Mammary epithelial cell (primary cell): ENCODE measurements around the gene XPC.
A peak's percentile ranks its signal among the peaks of the same experiment; 100 is the strongest.

Source experiments
- EZH2 ChIP-seq: IDR thresholded peaks from 2 replicates; pipeline ENCODE4 v1.6.1; 2012; ENCODE audit warnings: low read length, inconsistent platforms, borderline replicate concordance
- TF ChIP-seq, protein P1 (sequence below), 2 donors: IDR thresholded peaks in 1 of 2; conservative IDR thresholded peaks in 1 of 2; 2 replicates each; pipeline ENCODE4 v1.5.1; 2011 to 2012; ENCODE audit warnings: inconsistent platforms in 2 of 2, low read length in 2 of 2, mild to moderate bottlenecking in 2 of 2, control low read depth in 1 of 2, low read depth in 1 of 2; ENCODE audit not compliant: insufficient read depth in 1 of 2; ENCODE audit errors: extremely low read depth in 1 of 2

DNA sequence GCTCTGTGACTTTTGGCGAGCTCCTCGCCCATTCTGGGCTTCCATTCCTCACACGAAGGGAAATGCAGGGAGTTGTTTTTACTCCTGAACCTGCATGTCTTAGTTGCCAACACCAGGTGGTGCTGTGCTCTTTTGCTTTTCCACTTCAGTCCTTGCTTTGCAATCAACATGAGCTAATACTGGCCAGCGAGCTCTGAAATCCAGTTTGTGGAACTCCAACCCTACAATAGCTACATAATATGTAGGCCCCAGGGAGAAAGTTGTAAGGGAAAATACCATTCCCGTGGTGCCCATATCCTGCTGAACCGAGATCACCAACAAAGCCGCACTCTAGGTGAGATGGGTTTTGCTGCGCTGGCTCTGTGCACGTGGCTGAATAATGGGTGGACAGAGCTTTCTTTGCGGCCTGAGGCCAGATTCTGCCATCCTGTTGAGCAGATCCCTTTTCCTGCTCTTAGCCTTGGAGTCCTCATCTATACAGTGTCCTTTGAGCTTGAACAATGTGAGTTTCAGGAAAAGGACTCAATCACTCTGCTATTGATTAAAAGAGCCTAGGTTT, 25.2 kb upstream of the XPC start:
- TF ChIP-seq, protein P1, sequence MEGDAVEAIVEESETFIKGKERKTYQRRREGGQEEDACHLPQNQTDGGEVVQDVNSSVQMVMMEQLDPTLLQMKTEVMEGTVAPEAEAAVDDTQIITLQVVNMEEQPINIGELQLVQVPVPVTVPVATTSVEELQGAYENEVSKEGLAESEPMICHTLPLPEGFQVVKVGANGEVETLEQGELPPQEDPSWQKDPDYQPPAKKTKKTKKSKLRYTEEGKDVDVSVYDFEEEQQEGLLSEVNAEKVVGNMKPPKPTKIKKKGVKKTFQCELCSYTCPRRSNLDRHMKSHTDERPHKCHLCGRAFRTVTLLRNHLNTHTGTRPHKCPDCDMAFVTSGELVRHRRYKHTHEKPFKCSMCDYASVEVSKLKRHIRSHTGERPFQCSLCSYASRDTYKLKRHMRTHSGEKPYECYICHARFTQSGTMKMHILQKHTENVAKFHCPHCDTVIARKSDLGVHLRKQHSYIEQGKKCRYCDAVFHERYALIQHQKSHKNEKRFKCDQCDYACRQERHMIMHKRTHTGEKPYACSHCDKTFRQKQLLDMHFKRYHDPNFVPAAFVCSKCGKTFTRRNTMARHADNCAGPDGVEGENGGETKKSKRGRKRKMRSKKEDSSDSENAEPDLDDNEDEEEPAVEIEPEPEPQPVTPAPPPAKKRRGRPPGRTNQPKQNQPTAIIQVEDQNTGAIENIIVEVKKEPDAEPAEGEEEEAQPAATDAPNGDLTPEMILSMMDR (conservative IDR thresholded peaks at IDR 0.05 in 1 of 2, IDR thresholded peaks at IDR 0.05 in 1 of 2; ENCODE audit: extremely low read depth in 1 of 2, insufficient read depth in 1 of 2, low read depth in 1 of 2, low read length in 2 of 2), result peak; percentile 91 to 93
- no peak for TF ChIP-seq EZH2
